ENCODE measurements around the gene RPH3AL.

RPH3AL gene

DNA sequence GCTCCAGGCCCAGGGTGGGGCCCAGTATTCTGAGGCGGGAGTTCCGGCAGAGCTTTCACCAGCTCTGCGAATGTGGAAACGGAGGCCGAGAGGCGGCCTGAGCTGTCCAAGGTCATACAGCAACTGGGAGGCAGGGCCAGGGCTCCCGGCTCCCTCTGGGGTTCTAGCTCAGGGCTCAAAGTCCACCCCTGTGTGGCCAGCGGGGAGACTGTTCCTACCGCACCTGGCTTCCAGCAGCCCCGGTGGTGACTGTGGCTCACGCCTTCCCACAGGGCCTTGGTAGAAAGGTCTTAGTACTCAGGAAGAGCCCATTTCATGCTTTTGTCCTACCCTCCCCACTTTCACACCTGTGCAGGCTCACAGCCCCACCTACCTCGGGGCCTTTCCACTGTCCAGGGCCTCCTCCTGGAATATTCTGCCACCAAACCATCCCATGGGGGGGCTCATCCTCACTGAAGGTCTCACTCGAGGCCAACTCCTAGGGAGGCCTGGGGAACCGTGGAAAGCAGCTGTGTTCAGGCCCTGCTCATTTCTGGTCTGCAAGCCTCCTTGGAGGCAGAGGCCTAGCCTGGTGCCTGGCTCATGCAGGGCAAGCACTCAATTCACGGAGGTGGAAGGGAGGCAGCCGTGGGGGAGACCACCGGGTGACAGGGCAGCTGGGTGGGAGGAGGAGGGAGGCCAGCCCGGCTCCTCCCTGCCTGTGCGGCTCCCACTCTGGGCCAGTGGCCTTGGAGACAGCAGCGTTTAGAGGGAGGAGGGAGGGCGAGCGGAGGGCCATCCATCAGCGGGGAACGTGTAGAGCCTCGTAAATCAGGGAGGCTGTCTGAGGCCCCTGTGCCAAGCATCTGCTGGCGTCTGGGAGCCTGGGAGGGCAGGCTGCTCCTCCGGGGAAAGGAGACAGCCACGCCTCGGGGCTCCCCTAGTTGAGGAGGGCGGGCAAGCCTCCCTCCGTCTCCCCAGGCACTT lies 158.5 kb downstream of the RPH3AL start:
- DNase-seq = no peak

DNA sequence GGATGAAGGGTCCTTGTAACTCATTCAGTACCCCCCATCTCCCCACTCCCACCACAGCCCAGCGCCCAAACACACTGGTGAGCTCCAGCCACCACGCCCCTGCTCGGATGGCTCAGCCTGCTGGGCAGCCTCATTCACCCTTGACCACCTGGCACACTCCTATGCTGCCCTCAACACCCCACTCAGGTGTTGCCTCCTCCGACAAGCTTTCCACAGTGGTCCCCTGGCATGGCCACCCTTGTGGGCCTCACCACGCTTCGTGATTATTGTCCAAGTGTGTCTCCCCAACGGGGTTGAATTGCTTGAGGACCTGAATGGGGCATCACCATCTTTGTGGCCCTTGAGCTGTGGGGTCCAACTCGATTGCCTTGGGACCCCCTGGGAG lies 159.2 kb downstream of the RPH3AL start:
- no peak for DNase-seq

DNA sequence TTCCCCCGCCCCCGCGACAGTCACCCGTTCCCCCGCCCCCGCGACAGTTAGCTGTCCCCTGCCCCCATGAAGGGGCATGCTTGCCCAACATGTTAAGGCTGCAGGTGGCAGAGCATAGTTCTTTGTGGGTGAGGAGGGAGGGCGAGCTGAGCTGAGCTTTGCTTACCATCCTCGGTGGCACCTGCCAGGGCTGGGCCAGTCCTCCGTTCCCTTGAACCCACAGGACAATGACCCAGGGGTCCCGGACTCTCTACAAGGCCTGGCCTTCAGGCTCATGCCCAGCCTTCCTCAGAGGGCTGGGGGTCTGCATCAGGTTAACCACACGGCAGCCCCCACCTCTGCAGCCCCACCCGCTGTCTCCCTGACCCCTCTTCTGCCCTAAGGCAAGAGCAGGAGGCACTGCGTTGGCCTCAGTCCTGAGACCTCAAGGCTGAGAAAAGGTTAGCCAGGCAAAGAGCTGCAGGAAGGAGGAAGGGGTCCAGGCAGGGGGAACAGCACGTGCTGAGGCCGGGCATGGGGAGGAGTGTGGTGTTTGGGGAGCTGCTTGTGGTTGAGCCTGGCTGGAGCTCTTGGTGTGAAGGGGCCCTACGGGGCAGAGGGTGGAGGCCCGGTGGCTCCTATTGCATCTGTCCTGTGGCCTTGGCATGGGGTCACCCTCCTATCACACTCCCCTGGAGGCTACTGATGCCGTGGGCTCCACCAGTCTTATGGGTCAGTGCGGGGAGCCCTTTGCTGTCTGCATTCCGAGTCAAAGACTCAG lies 159.8 kb downstream of the RPH3AL start:
- no peak for DNase-seq

DNA sequence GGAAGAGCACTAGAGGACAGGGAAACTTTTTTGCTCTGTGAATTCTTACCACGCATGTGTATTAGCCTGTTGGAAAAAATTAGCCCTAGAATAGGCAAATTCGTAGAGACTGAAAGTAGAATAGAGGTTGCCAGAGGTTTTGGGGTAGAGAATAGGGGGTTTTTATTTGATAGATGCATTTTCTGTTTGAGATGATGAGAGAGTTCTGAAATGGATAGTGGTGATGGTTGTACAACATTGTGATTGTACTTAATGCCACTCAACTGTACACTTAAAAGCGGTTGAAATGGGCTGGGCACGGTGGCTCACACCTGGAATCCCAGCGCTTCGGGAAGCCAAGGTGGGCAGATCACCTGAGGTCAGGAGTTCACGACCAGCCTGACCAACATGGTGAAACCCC lies 163.2 kb downstream of the RPH3AL start:
- DNase-seq = no peak

DNA sequence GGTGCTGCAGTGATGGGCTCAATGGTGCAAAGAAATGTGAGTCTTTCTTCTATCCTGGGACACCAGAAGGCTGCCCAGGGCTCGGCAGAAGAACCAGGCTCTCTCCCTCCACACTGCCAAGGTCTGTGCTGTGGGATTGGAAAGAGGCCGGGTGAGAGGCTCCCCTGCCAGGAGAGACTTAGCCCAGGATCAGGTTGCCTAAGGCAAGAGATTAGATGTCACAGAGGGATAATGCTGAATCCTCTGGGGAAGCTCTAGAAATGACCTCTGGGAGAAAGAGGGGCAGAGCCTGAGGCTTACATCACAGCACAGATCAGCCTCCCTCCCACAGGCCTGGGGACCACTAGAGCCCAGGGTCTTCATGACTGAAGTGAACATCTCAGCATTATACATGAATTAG lies 165.5 kb downstream of the RPH3AL start:
- no peak for DNase-seq

DNA sequence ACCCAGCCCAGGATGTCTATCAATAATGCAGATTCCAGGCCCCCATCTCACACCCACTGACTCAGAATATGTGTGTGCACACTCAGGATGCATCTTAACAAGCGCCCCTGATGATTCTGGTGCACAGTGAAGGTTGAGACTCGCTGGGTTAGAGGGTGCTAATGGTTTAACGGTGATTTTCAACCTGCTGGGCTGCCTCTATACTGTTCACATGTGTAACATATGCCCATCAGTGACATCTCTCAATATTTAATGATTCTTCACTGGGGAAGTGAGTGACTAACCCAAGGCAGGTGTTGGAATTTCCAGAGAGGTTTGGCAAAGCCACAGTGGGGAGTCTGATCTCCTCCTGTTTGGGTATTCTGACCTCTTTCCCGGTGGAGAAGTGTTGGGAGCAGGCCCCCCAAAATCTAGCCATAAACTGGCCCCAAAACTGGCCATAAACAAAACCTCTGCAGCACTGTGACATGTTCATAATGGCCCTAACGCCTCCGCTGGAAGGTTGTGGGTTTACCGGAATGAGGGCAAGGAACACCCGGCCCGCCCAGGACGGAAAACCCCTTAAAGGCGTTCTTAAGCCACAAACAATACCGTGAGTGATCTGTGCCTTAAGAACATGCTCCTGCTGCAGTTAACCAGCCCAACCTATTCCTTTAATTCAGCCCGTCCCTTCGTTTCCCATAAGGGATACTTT lies 167.0 kb downstream of the RPH3AL start:
- no peak for DNase-seq

DNA sequence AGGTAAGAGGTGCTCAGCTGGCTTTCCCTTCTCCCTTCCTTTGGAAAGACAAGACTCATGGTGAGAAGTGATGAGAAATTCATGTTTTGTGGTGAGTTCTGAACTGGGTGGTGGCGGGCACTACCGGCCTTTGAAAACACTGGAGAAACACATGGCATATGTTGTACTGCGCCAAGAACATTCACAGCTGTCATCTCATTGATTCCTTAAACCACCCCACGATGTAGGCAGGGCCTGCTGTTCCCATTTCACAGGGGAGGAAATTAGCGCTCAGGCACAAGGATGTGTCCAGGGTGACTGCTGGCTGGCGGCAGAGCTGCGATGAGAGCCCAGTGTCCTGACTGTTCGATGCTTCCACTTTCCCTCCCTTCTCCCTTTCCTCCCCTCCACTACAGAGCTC lies 169.6 kb downstream of the RPH3AL start:
- no peak for DNase-seq

DNA sequence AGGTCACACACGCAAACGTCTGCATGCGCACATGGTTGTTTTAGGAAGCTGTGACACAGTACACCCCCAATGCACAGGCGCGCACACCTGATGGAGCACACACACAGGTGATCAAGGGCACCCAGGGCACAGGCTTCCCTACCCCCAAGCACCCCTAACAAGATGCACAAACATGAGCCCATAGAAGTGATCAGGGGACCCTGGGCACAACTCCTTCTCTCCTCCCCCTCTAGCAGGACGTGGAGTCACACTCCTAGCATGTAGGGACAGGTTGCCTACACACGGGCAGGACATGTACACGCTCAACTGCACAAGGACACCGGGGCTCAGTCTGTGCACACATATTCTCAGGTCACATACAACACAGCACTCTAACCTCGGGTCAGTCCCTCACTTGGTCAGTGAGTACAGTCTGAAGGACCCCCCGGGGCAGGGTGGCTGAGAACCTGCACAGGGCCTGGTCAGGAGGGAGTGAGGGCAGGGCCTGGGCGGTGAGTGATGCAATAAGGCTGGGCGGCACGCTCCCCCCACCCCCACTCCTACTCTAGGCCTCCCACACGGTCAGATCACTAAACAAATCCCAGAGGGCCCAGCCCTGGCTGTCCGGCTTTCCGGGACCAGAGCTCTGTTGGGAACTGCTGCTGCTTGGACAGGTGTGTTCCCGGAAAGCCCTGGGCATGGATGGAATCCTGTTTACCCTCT lies 170.4 kb downstream of the RPH3AL start:
- DNase-seq = no peak

DNA sequence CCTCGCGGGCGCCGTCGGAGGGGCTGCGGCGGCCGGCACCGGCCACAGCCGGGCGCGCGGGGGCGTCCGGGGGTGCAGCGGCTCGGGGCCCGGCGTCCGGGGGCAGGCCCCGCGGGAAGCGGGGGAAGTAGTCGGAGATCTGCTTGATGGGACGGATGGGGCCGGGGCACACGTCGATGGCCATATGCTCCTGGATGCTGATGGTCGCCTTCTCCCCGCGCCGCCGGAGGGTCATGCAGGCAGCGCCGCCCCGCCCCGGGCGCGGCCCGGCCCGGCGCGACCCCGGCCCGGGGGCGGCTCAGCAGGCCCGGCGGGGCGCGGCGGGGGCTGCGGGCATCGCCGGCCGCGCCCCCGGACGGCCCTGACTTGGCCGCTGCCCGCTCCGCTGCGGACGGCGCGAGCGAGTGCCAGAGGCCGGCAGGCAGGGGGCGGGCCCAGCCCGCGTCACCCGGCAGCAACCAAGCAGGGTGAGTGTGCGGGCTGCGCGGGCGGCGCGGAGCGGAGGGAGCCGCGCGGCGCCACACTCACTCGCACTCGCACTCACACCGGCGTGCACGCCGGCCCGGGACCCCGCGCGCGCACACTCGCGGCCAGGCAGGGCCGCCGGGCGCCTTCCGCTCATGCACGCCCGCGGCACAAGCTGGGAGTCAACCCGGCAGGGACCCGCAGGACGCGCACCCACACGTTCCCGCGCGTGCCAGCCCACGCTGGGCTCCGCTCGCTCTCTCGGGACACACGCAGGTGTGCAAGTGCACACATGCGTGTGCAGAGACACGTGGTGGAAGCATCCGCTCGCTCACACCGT lies 171.2 kb downstream of the RPH3AL start, which contains the start of gene DOC2B:
Gene DOC2B, minus strand, starts transcription at position 406 of the 805 bp plus-strand sequence. Its CDS starts 171 bp downstream, at position 235.
- DNase-seq = no peak

DNA sequence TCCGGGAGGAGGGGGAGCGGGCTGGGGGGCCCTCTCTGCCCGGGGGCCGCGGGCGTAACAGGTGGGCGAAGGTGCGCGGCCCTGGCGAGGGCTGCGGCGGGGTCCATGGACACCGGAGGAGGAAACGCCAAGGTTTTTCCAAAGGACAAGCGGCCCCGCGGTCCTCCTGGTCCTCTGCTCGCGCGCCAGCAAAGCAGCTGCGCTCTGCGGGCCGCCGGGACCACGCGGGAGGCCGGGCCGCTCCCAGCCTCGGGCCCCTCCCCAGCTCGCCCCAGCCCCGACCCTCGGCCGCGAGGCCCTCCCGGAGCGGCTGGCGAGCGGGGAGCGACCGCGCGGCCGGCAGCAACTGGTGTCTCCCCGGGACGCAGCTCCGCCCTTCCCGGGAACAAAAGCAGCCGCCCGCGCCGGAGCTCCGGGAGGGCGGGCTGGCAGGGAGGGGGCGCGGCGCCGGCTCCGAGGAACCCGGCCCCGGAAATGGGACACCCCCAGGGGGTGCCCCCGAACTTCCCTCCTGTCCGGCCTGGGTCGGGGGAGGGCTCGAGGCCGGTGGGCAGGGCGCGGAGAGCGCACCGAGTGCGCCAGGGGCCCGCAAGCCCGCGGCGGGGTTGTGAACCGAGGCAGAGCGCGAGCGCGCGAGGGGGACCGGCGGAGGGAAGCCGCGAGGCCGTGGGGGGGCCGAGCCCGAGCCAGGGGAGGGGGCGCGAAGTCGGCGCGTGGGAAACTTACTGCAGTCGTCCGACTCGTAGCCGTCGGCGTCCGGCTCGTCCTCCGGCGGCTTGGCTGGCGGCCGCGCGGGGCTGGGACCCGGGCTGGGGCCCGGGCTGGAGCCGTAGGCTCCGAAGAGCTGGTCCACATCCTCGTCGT lies 172.0 kb downstream of the RPH3AL start:
- no peak for DNase-seq

DNA sequence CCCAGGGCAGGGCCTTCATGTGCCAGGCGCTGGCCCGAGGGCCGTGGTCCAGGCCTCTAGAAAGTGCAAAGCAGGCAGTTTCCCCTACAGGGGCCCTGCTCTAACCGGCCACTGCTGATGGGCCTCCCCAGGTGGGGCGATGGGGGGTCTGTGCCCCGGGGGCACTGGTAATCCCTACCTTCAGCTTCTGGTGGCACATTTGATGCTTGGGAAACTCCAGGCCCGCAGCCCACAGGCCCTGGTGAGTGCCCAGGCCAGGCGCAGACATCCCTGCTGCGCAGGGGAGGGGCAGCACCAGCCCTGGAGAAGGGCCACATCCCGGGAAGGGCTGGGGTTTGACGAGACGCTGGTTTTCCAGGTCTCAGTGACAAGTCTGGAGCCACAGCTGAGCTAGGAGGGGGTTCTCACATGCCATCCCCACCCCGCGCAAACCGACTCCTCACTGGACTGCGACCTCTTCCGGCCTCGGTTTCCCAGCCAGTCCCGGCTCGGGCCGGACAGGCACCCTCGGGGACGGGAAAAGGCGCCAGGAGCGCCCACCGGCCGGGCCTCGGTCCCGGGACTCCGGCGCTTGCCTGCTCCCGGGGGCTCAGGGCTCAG lies 172.7 kb downstream of the RPH3AL start:
- no peak for DNase-seq

DNA sequence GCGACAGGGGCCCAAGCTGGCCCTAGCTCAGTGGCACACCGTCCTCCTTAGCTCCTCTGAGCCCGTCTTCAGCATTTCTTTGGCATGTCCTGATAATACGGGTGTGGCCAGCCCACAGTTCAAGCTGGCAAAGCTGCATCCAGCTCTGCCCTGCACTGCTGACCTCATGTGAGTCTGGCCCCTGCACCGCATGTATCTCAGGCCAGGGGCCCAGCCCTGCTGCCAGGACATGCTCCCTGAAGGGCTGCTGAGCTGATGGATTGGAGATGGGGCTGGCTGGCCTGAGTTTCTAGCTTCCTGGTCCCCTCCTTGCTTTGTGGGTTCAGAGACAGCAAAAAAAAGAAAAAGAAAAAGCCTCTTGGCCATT lies 173.6 kb downstream of the RPH3AL start:
- no peak for DNase-seq

DNA sequence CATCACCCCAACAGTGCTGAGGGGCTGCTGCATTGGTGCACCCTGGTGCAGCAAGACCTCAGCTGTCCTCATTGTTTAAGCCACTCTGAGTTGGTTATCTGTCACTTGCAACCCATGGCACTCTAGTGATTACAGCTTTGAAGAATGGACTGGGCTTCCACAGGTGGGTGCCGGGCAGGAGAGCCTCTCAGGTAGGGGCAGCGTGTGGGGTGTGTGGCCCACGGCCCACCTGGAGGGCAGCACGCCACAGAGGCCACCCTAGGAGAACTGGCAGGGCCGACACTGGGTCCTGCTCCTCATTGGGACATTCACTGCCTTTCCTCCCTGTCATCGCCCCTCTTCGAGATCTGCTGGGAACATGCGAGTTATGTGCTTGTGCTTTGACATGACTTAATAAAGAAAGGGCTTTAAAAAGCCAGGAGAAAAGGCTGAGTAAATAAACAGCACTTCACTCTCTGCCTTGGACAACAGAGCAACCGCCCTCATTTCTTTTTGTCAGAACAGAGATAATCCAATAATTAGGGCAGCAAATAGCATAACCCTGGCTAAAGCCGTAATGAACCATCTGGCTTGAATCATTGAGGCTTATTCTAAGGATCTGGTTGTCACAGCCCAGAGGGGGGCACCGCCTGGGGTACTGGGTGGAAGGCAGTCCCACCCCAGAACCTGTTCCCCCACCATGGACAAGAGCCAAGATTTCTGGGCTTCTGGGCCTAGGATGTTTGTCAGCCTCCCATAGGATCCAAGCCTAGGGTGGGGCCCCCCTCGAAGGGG lies 174.1 kb downstream of the RPH3AL start:
- DNase-seq = no peak

DNA sequence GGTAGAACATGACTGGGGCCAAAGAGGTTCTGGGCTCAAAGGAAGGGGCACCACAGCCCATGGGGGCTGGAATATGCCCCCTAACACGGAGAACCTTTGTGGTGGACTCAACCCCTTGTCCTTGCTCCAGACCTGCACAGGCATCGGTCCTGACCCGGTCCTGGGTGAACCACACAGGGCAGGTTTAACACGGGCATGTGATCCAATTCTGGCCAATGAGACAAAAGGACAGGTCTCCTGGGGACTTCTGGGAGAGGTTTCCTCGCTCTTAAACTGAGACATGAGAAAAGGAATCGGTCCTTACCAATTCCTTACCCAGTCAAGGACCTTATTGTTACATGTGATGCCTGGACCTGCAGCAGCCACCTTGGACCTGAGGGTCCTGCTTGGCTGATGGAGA lies 174.8 kb downstream of the RPH3AL start:
- DNase-seq = no peak

DNA sequence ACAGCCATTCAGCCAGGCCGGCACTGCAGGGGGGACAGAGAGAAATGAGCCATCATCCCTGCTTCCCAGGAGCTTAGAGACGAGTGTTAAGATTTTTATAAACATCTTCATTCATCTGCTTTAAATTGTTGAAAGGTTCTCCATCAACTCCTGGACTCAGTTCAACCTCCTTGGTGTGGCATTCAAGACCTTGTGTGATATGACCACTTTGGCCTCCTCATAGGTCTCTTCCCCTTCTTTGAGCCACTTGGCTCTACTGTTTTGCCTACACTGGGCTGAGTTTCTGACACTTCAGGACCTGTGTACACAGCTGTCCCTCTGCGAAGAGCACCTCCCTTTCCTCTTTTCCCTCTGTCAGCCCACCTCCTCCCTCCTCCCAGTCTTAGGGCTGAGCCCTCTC lies 175.5 kb downstream of the RPH3AL start:
- no peak for DNase-seq

DNA sequence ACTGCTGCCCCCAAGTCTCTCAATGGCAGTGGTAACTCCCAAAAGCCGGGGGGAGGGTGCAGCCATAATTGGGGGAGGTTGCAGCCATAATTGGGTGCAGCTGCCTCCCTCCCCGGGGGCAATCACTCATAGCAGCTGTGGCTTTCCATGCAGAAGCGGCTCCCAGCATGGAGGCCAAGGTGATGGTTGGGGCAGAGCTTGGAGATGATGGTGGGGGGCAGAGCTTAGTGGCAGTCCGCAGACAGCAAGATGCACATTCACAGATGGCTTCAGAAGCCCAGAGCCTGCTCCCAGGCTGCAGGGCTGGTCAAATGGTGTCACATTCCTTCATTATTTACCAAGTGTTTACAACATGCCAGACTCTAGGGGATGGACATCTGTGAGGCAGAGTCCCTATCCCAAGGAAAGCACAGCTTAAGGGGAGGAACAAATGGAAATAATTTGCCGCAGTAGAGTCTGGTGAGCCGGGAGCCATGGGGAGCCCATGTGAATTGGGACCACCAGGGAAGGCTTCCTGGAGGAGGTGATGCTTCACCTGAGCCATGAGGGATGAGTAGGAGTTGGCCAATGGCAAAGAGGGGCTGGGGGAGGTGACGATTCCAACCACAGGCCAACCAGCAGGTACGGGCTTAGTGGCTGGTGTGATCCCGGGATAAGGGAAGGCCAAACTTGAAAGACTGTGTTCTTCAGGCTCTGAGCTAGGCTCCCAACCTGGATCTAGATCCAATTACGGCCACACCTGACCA lies 179.3 kb downstream of the RPH3AL start:
- DNase-seq = no peak

DNA sequence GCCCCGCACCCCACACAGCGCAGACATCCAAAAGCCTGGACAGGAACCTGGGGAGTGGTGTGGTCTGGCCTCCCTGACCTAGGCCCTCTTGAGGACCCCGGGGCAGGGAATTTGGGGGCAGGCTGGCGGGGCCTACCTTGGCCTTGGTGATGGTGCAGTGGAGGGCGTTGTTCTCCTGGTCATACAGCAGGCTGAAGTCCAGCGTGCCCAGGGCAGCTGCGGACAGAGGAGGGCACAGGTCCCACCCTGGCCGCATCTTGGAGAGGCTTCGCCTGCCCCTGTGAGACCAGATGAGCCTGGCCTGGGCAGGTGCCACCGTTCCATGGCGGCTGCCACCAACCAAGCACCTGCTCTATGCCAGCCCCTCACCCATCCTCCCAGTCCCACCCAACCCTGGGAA lies 180.2 kb downstream of the RPH3AL start:
- DNase-seq = no peak

DNA sequence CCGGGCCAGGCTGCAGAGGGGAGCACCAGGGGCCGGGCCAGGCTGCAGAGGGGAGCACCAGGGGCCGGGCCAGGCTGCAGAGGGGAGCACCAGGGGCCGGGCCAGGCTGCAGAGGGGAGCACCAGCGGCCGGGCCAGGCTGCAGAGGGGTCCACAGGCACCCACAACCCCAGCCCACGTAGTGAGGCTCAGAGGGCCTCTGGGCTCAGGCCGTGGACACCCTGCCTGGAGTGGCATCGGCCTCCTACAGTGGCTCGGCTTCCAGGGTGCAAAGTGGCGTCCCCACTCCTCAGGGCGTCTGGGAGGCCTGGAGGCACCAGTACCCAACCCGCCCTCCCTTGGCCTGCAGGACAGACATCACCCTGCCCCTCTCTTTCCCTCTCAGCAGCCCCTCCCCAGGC lies 180.7 kb downstream of the RPH3AL start:
- no peak for DNase-seq

DNA sequence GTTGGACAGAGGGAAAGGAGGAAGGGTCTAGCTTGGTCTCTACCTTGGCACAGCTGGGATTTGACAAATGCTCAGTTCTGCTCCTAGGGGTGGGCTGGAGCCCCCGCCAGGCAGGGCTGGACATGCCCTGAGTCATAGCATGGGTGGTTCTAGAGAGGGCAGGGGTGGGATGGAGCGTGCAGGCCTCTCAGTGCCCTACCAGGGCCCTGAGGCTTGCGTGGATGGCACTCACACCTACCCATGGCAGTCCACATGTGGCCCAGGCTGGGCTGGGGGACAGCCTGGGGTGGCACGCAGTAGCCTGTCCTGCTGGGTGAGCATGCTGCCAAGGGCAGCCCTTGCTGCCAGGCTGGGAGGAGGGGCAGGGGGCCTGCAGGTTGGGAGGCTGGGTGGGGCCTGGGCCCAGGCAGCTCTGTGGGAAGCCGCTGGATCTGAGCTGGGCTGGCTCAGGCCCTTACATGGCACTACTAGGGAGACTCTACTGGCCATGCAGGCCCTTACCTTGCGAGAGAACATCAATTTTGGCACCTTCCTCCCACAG lies 182.4 kb downstream of the RPH3AL start:
- DNase-seq = no peak

Data from SIG-M5 (cell line).